ENCODE data around the gene ADAMTSL5.

DNA sequence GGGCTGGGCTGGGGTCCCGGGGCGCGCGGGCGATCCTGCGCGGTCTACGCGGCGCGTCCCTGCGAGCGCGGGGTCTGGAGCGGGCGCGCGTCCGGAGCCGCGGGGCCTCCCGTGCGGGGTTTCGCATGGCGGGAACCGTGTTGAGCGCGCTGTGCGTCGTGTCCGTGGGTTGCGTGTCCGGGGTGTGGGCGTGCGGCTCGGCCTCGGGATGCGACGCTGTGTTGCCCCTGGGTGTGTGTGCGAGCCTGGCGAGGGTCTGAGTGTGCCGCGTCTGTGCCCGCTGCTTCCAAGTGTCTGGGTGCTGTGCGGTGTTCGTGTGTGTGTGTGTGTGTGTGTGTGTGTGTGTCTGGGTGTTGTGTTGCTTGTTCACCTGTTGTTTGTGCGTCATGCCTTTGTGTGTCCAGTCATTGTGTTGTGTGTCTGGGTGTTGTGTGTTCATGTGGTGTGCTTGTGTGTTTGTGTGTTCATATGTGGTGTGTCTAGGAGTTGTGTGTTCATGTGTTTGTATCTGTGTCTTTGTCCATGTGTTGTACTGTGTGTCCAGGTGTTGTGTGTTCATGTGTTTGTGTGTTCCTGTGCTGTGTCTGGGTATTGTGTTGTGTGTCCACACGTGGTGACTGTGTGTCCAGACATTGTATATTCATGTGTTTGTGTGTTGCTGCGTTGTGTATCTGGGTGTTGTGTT, 11.6 kb upstream of the ADAMTSL5 start:
- TF ChIP-seq, protein P1, sequence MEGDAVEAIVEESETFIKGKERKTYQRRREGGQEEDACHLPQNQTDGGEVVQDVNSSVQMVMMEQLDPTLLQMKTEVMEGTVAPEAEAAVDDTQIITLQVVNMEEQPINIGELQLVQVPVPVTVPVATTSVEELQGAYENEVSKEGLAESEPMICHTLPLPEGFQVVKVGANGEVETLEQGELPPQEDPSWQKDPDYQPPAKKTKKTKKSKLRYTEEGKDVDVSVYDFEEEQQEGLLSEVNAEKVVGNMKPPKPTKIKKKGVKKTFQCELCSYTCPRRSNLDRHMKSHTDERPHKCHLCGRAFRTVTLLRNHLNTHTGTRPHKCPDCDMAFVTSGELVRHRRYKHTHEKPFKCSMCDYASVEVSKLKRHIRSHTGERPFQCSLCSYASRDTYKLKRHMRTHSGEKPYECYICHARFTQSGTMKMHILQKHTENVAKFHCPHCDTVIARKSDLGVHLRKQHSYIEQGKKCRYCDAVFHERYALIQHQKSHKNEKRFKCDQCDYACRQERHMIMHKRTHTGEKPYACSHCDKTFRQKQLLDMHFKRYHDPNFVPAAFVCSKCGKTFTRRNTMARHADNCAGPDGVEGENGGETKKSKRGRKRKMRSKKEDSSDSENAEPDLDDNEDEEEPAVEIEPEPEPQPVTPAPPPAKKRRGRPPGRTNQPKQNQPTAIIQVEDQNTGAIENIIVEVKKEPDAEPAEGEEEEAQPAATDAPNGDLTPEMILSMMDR (IDR thresholded peaks at IDR 0.05), result no peak
- TF ChIP-seq POLR2A (IDR thresholded peaks at IDR 0.05), result no peak

All from lower leg skin (tissue), 3 donors.